ENCODE data around the gene ARHGAP9. TPM values are rescaled to one million over a fixed set of nuclear protein-coding genes. Genes with fewer than 3 reads are reported as not detected.
A peak's percentile ranks its signal among the peaks of the same experiment; 100 is the strongest.

The ARHGAP9 gene
- total RNA-seq, 2 donors from 2014 or later: 32.0 to 32.5 TPM

DNA sequence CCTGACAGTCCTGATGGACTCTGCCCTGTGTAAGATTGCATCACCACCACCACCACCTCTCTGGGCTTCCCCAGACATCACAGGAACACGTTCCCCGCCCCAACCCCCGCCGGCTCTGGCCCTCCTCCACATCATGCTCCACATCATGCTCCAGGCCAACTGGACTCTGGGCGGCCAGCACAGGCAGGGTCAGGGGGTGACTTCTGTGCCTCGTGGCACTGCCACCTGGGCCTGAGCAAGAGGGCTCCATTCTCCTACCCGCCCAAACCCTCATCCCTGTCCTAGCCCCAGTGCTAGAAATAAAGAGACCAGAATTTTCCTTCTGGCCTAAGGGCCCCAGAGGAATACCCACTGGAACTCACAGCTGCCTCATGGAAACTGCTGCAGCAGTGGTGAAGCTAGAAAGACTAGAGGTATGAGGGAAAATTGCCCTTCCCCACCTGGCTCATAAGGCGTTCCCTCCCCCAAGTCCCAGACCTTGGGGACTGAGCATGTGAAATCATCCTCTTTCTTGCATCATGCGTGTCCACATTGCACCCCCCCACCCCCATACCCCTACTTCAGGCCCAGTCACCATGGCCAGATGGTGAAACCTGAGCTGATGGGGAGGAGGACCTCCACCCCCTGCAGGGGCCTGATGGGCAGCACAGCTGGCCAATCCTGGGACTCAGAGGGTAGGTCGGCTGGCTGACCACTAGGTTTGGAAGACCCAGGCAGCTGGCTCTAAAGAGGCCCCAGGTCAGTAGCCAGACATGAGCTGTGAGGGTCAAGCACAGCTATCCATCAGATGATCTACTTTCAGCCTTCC, 24.9 kb downstream of the ARHGAP9 start, which contains the start of gene INHBE:
INHBE (plus strand) TSS at position 742 of the 808 bp plus-strand sequence. CDS start 230 bp downstream, outside the sequence.
- peak within 1 kb of the TSS; percentile 22 for H3K4me3 ChIP-seq
- no peaks in the 10 kb centered on the region for H3K9me3 ChIP-seq
- no peaks in the 10 kb centered on the region for H3K36me3 ChIP-seq
- TF ChIP-seq, protein P1, sequence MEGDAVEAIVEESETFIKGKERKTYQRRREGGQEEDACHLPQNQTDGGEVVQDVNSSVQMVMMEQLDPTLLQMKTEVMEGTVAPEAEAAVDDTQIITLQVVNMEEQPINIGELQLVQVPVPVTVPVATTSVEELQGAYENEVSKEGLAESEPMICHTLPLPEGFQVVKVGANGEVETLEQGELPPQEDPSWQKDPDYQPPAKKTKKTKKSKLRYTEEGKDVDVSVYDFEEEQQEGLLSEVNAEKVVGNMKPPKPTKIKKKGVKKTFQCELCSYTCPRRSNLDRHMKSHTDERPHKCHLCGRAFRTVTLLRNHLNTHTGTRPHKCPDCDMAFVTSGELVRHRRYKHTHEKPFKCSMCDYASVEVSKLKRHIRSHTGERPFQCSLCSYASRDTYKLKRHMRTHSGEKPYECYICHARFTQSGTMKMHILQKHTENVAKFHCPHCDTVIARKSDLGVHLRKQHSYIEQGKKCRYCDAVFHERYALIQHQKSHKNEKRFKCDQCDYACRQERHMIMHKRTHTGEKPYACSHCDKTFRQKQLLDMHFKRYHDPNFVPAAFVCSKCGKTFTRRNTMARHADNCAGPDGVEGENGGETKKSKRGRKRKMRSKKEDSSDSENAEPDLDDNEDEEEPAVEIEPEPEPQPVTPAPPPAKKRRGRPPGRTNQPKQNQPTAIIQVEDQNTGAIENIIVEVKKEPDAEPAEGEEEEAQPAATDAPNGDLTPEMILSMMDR (IDR thresholded peaks at IDR 0.05): no peak
- H3K4me1 ChIP-seq (ENCODE audit: control insufficient read depth in 1 of 2, low read depth in 2 of 2): peaks cover 9 to 32% of the 10 kb centered on the region in 2 donors
- H3K27me3 ChIP-seq (replicated peaks; ENCODE audit: insufficient read depth): no peaks in the 10 kb centered on the region
- no peak for DNase-seq (ENCODE audit: low spot score)
- H3K27ac ChIP-seq: no peak within 1 kb of the TSS
- no peak for ATAC-seq (ENCODE audit: insufficient number of reproducible peaks, low FRiP score, low read depth)

DNA sequence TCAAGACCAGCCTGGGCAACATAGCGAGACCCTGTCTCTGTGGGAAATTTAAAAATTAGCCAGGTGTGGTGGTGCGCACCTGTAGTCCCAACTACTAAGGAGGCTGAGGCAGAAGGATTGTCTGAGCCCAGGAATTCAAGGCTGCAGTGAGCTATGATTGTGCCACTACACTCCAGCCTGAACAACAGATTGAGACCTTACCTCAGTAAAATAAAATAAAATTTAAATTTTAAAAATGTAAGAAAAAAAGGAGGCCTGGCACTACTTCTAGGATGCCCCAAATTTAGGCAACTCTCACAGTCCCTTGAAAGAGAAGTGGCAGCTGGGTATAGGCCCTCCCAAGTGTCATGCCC, 25.5 kb downstream of the ARHGAP9 start:
- no peak overlapping the region for H3K27ac ChIP-seq
- TF ChIP-seq, protein P1 (IDR thresholded peaks at IDR 0.05): no peak
- H3K4me3 ChIP-seq: no peak overlapping the region
- peaks cover 9 to 32% of the 10 kb centered on the region in 2 donors for H3K4me1 ChIP-seq (ENCODE audit: control insufficient read depth in 1 of 2, low read depth in 2 of 2)
- ATAC-seq (ENCODE audit: insufficient number of reproducible peaks, low FRiP score, low read depth): no peak
- H3K27me3 ChIP-seq (replicated peaks; ENCODE audit: insufficient read depth): no peaks in the 10 kb centered on the region
- no peaks in the 10 kb centered on the region for H3K36me3 ChIP-seq
- no peak for DNase-seq (ENCODE audit: low spot score)
- no peaks in the 10 kb centered on the region for H3K9me3 ChIP-seq

- TF ChIP-seq, protein P1 (IDR thresholded peaks at IDR 0.05): peak; percentile 98
- Histone ChIP-seq H3K4me1 (ENCODE audit: control insufficient read depth in 1 of 2, low read depth in 2 of 2) (peaks cover 9 to 27% of the 10 kb centered on the region in 2 donors), H3K4me3 (peak overlapping the region; percentile 34), H3K27ac (peak overlapping the region; percentile 85), H3K27me3 (replicated peaks; ENCODE audit: insufficient read depth) (no peaks in the 10 kb centered on the region), H3K9me3 (no peaks in the 10 kb centered on the region), H3K36me3 (no peaks in the 10 kb centered on the region)
- DNase-seq (ENCODE audit: low spot score) (no peak), ATAC-seq (ENCODE audit: insufficient number of reproducible peaks, low FRiP score, low read depth) (peak; percentile 51)
Observed at GRCh38 chr12:57452937-57453509, 26.6 kb downstream of the ARHGAP9 start.

- H3K27me3 ChIP-seq (replicated peaks; ENCODE audit: insufficient read depth): no peaks in the 10 kb centered on the region
- H3K36me3 ChIP-seq: no peaks in the 10 kb centered on the region
- peak overlapping the region; percentile 34 for H3K4me3 ChIP-seq
- no peaks in the 10 kb centered on the region for H3K9me3 ChIP-seq
- peak overlapping the region; percentile 85 for H3K27ac ChIP-seq
- TF ChIP-seq, protein P1 (IDR thresholded peaks at IDR 0.05): no peak
- DNase-seq (ENCODE audit: low spot score): no peak
- peaks cover 9 to 27% of the 10 kb centered on the region in 2 donors for H3K4me1 ChIP-seq (ENCODE audit: control insufficient read depth in 1 of 2, low read depth in 2 of 2)
- ATAC-seq (ENCODE audit: insufficient number of reproducible peaks, low FRiP score, low read depth): peak; percentile 91
Observed at GRCh38 chr12:57452181-57452936, 27.3 kb downstream of the ARHGAP9 start.
